K562 treated with DMSO at 1 percent for 48 hours (cell line): ENCODE data around the gene ZNF138. TPM values are rescaled to one million over a fixed set of nuclear protein-coding genes. Genes with fewer than 3 reads are reported as not detected.

ENCODE experiments used
- total RNA-seq: library from RNA; unstranded; fragments of 300-600 nt; gene quantifications from 2 replicates; pipeline ENCODE4 v1.2.3, GENCODE V29; 2022; ENCODE audit warnings: low replicate concordance; ENCODE audit errors: extremely low read depth

ZNF138 gene
- total RNA-seq = not detected in 2 replicates

DNA sequence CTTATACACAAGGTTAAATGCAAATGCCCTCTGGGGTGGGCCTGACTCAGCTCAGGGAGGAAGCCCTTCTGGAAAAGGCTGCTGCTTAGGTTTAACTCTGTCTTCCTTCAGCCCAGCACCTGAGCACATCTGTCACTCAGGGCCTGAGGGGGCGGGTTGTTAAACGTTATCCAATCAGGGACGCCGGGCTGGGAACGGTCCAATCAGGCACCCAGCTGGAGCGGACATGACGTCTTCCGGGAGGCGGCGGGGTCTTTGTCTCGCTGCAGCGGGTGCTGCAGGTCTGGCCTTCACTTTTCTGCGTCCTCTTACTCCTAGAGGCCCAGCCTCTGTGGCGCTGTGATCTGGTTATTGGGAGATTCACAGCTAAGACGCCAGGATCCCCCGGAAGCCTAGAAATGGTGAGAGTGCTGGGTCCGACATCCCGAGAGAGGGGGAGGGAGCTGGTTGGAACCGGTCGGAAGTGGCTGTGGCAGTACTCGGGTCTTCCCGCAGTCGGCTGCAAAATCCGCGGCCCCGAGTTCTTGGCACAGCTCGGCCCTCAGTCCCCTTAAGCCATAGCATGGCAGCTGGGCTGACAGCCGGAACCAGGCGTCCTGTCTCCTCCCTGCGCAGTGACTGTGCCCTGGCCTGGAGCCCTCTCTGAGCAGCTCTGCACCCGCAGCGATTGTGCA is at the start of gene ZNF138:
TSS of gene ZNF138 (plus strand) at position 258 of the 674 bp plus-strand sequence. CDS start at position 399, 141 bp downstream.

Other genes starting within 250 kb of the ZNF138 start
- gene ZNF680, start 231.4 kb upstream of the ZNF138 start, total RNA-seq = not detected in 2 replicates
- gene ZNF107, start 128.3 kb upstream of the ZNF138 start, total RNA-seq = not detected in 2 replicates
- not detected in 2 replicates for gene ZNF273, start 108.8 kb downstream of the ZNF138 start, total RNA-seq
- not detected in 2 replicates for gene ZNF117, start 196.6 kb downstream of the ZNF138 start, total RNA-seq
- gene ERV3-1, start 212.3 kb downstream of the ZNF138 start, total RNA-seq = not detected in 2 replicates